ENCODE results near the gene UTP3.
"Not testable (repeated sequence)": the region's sequence is repeated elsewhere in the genome, so short reads cannot be mapped to it uniquely, and the experiment has no call there.

UTP3 gene, protein sequence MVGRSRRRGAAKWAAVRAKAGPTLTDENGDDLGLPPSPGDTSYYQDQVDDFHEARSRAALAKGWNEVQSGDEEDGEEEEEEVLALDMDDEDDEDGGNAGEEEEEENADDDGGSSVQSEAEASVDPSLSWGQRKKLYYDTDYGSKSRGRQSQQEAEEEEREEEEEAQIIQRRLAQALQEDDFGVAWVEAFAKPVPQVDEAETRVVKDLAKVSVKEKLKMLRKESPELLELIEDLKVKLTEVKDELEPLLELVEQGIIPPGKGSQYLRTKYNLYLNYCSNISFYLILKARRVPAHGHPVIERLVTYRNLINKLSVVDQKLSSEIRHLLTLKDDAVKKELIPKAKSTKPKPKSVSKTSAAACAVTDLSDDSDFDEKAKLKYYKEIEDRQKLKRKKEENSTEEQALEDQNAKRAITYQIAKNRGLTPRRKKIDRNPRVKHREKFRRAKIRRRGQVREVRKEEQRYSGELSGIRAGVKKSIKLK

DNA sequence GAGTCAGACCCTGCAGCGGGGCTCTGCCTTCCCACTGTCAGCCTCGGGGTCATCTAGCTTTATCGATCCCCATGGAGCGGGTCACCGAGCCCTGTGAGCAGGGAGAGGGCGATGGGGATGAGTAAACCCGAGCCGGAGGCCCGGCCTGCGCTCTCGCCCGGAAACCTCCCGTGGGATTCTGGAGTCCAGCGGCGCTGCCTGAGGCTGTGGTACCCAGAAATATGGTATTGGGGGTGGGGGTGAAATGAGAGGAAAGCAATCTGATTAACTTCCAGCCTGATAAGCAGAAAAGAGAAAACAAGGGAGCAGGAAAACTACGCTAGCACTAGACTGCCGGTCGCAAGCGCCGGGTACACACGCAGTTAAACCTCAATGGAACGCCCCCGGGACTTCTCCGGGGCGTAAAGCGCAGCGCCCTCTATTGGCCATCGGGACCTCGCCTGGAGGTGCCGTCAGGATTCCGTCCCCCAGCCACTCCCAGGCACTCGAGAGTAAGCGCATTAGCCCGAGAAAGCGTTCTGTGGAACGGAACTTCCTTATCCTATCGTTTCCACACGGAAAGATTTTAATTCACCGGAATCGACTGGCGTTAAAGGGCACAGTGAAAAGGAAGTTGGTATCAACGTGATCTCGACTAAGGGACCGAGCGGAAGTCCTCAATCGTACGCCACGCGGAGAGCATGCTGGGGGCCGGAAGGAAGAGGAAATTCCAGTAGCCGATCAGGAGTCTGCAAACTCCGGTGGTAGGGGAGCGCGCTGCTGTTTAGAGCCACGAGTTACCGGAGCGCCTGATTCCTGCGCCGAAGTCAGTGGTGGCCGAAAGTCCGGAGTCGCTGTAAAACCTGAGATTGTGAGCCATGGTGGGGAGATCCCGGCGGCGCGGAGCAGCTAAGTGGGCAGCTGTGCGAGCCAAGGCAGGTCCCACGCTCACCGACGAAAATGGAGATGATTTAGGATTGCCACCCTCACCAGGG lies at the start of gene UTP3:
TSS of gene UTP3 (plus strand) at position 712 of the 974 bp plus-strand sequence. CDS start at position 858, 146 bp downstream.
- DNase-seq (ENCODE audit: low read depth in 1 of 2, low spot score in 1 of 2) = peak; percentile 82 to 90

DNA sequence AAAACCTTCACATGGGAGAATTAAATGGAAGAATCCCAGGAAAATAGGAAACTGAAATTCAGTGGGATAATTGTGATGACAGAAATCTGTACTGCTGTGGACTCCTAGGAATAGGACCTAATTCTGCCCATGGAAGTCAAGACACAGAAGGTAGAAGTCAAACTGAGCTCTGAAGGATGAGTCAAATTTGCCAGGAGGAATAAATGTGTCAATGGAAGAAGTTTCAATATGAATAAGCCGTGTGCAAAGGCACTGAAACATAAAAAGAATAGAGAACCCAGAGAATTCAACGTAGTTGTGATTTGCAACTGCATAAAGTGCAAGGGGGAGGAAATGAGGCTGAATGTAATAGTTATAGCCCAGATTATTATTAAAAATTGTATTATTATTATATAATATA lies 48.1 kb upstream of the UTP3 start:
- DNase-seq (ENCODE audit: low read depth in 1 of 2, low spot score in 1 of 2) = no peak

DNA sequence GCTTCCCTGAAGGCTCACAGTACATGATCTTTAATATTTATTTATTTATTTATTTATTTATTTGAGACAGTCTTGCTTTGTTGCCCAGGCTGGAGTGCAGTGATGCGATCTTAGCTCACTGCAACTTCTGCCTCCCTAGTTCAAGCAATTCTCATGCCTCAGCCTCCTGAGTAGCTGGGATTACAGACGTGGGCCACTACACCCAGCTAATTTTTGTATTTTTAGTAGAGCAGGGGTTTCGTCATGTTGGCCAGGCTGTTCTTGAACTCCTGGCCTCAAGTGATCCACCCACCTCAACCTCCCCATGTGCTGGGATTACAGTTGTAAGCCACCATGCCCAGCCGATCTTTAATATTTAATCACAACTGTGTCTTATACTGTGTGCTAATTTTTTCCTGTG lies 37.6 kb upstream of the UTP3 start:
- not testable (repeated sequence) for DNase-seq (ENCODE audit: low read depth in 1 of 2, low spot score in 1 of 2)

DNA sequence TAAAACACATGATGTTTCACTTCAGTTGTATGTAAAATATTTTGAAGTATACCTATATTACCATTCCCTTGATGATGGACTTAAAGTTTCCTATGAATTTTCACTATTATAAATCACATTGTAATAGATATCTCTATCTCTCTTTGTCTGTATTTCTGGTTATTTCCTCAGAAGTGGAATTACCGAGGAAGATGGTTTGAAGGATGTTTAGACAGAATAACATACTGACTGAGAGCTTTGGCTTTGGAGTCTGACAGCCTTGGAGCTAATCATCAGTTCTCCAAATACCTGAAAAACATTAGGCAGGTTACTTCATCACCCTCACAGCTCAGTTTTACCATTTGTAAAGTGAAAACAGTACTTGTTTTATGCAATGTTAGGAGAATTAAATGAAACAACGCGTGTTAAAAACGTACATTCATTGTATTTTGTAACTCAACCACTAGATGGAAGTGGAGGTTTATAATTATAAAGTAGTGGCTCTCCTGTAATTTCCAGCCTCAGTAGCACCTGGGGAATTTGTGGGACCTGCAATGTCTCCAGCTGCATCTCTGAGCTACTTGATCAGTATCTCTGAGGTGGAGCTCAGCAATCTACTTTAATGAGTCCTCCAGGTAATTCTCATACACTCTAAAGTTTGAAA lies 36.3 kb upstream of the UTP3 start:
- DNase-seq (ENCODE audit: low read depth in 1 of 2, low spot score in 1 of 2) = no peak

DNA sequence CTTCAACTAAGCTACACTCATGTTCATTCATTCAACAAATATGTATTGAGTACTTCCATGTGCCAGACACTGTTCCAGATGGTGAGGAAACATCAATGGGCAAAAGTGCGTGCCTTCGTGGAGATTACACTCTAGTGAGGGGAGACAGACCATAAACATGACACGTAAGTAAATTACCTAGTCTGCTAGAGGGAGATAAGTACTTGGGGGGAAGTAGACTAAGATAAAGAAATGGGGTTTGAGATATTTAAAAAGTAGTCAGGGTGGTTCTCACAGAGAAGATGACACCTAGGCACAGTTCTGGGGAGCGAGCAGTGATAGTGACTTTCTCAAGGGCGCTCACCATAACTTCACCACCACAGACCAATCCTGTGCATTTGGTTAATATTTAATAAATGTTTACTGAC lies 33.7 kb upstream of the UTP3 start:
- DNase-seq (ENCODE audit: low read depth in 1 of 2, low spot score in 1 of 2) = no peak

- no peak for DNase-seq (ENCODE audit: low read depth in 1 of 2, low spot score in 1 of 2)
Measured at GRCh38 chr4:70657326-70657725, 31.0 kb upstream of the UTP3 start.

DNA sequence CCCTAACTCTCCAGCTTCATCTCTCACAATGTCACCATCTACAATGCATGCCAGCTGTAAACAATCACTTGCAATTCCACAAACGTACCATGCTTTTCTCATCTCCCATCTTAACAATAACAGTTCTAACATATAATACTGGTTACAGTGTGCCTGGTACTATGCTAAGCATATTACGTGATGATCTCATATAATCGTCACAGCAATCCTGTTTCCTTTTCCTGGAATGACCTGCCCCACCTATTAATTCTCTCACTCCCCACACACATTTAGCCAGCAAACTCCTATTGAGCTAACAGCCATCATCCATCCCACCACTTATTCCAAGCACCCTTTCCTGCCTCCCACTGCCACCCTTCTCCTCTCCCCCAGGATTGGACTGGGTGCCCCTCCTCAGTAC lies 29.9 kb upstream of the UTP3 start:
- no peak for DNase-seq (ENCODE audit: low read depth in 1 of 2, low spot score in 1 of 2)

DNA sequence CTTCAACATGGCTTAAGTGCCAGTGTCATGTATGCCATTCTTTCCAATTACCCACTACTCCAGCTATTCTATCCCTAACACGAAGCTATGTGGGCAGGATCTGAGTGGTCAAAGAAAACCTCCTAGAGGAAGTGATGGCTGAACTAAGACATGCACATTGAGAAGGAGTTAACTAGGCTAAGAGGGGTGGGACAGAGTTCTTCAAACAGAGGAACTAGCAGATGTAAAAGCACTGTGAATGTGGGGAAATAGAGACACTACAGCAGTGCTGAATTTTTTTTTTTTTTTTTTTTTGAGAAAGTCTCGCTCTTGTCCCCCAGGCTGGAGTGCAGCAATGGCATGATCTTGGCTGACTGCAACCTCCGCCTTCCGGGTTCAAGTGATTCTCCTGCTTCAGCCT lies 28.2 kb upstream of the UTP3 start:
- no peak for DNase-seq (ENCODE audit: low read depth in 1 of 2, low spot score in 1 of 2)

GRCh38 chr4:70661309-70661922 lies 26.9 kb upstream of the UTP3 start:
- DNase-seq (ENCODE audit: low read depth in 1 of 2, low spot score in 1 of 2) = not testable (repeated sequence)

- DNase-seq (ENCODE audit: low read depth in 1 of 2, low spot score in 1 of 2) = no peak
Measured at GRCh38 chr4:70666369-70666768, 22.0 kb upstream of the UTP3 start, which contains the start of gene JCHAIN. JCHAIN (minus strand) TSS chr4:70666508; CDS start chr4:70666490, 18 bp downstream.

GRCh38 chr4:70667740-70668535 lies 20.4 kb upstream of the UTP3 start:
- no peak for DNase-seq (ENCODE audit: low read depth in 1 of 2, low spot score in 1 of 2)

- no peak for DNase-seq (ENCODE audit: low read depth in 1 of 2, low spot score in 1 of 2)
Measured at GRCh38 chr4:70670332-70671014, 17.9 kb upstream of the UTP3 start.

GRCh38 chr4:70671091-70671490 lies 17.2 kb upstream of the UTP3 start:
- no peak for DNase-seq (ENCODE audit: low read depth in 1 of 2, low spot score in 1 of 2)

- DNase-seq (ENCODE audit: low read depth in 1 of 2, low spot score in 1 of 2) = no peak
Measured at GRCh38 chr4:70674191-70674590, 14.1 kb upstream of the UTP3 start.

DNA sequence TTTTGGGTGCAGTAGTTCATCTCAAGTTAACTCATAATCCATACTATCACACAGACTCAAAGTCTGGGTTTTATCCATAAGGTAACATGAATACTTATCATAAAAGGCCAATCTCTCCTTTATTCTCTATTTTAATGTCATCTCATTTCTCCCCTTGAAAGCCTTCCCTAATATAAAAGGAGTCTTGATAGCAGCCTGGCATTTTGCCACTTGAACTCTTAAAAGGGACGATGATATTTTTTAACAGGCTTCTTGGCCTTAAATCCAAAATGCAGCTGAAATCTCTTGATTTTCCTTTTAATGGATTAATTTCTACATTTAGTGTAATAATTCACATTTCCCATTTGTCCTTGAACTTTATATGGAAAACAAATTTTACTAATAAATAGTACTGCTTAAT lies 13.6 kb upstream of the UTP3 start:
- no peak for DNase-seq (ENCODE audit: low read depth in 1 of 2, low spot score in 1 of 2)

GRCh38 chr4:70676554-70677090 lies 11.7 kb upstream of the UTP3 start:
- DNase-seq (ENCODE audit: low read depth in 1 of 2, low spot score in 1 of 2) = no peak

DNA sequence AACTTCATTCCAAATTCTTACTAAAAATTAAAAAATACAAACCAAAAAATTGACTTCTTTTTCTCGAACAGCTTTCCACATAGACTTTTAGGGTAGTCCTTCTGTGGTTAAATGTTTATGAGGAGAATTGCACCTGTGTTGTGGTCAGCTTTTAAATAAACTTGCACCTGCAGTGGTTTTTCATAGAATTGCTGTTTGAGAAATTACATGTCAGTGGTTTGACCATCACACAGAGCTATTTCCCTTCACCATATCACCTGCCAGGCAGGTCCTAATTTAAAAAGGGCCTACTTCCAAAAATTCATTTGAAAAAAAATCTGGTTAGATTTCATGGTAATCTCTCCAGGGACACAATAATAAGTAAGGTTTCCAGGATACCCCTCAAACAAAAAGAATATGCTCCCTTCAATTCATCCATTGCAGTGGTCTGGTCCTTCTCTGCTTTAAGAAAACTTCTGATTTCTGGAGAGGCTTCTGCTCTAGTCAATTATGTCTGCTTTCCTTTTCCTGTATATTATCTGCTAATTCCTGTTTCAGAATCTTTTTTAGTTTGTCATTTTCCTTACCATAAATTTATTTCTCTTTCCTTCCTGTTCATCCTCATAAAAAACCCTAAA lies 9.8 kb upstream of the UTP3 start:
- no peak for DNase-seq (ENCODE audit: low read depth in 1 of 2, low spot score in 1 of 2)

- DNase-seq (ENCODE audit: low read depth in 1 of 2, low spot score in 1 of 2) = no peak
Measured at GRCh38 chr4:70680934-70681333, 7.4 kb upstream of the UTP3 start.

DNA sequence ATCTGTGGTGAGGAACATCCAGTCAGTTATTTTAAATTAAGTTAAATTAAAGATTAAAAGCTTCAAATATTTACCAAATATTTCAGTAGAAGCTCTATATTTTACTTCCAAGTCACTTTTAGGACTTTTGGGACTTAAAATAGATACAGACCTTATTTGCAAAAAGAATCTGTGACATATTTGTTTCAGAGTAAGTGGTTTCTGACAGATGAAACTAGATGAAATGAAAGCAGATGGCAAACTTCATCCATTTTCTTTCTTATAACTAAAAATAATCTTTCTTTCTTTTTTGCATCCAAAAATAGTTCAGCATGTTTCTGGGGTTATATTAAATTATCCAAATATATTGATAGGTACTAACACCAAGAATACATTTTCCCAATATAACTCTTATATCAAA lies 6.6 kb upstream of the UTP3 start:
- no peak for DNase-seq (ENCODE audit: low read depth in 1 of 2, low spot score in 1 of 2)
